Measurements from ENCODE around the gene IGF2BP3.

The IGF2BP3 gene

DNA sequence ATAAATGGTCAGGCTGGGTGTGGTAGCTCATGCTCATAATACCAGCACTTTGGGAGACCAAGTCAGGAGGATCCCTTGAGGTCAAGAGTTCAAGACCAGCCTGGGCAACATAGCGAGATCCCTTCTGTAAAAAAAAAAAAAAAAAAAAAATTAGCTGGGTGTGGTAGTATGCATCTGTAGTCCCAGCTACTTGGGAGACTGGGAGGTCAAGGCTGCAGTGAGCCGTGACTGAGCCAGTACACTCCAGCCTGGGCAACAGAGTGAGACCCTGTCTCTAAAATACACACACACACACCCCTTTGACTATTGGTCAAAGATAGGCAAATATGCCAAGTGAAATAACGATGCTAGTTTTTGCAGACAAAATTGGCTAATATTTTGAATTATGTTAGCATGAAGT, 80.6 kb downstream of the IGF2BP3 start:
- TF ChIP-seq ZFX (IDR thresholded peaks at IDR 0.05; ENCODE audit: borderline replicate concordance) = no peak
- no peak for TF ChIP-seq CTCF (IDR thresholded peaks at IDR 0.05)
- H3K27ac ChIP-seq = no peak overlapping the region

GRCh38 chr7:23387583-23387982, 82.7 kb downstream of the IGF2BP3 start:
- H3K27ac ChIP-seq = no peak overlapping the region
- TF ChIP-seq CTCF (IDR thresholded peaks at IDR 0.05) (no peak), ZFX (IDR thresholded peaks at IDR 0.05; ENCODE audit: borderline replicate concordance) (no peak)

DNA sequence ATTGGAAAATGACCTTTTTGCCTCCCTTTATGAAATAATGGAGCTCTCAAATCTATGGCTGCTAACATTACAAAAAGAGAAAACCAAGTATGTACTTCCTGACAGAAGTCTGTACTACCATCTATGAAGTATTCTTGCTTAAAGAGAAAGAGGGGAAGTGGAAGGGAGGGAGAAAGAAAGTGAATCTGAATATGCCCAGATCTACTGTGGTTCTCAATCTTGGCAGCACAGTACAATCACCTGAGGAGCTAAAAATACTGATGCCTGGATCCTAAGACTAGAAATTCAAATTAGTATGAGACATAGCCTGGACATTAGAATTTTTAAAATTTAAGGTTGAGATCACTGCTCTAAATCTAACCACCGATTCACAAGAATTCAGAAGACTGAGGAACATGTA, 85.2 kb downstream of the IGF2BP3 start:
- no peak overlapping the region for H3K27ac ChIP-seq
- TF ChIP-seq ZFX (IDR thresholded peaks at IDR 0.05; ENCODE audit: borderline replicate concordance) (no peak), CTCF (IDR thresholded peaks at IDR 0.05) (no peak)

GRCh38 chr7:23383225-23383624, 87.1 kb downstream of the IGF2BP3 start:
- no peak overlapping the region for H3K27ac ChIP-seq
- TF ChIP-seq ZFX (IDR thresholded peaks at IDR 0.05; ENCODE audit: borderline replicate concordance) = no peak
- TF ChIP-seq CTCF (IDR thresholded peaks at IDR 0.05) = no peak

DNA sequence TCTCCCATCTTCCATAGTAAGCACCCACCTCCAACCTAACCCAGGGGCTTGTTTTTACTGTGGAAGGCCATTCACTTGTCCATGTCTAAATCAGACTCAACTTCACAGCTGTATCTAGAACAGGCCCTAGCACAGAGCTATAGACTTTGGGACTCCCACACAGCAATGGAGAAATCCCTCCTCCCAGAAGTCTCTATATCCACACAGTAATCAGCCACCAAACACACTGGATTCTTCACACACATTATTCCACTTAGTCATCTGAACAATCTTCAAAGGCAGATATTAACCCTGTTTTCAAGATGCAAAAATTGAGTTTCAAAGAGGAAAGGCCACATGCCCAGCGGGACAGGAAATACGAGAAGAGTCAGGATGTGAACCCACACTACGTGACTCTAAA, 89.3 kb downstream of the IGF2BP3 start:
- TF ChIP-seq CTCF (IDR thresholded peaks at IDR 0.05) = no peak
- TF ChIP-seq ZFX (IDR thresholded peaks at IDR 0.05; ENCODE audit: borderline replicate concordance) = no peak
- no peak overlapping the region for H3K27ac ChIP-seq

- TF ChIP-seq CTCF (IDR thresholded peaks at IDR 0.05) = no peak
- no peak for TF ChIP-seq ZFX (IDR thresholded peaks at IDR 0.05; ENCODE audit: borderline replicate concordance)
- no peak overlapping the region for H3K27ac ChIP-seq
These were observed 89.7 kb downstream of the IGF2BP3 start for GRCh38 chr7:23380556-23380955.

- H3K27ac ChIP-seq = no peak overlapping the region
These were observed 91.3 kb downstream of the IGF2BP3 start for GRCh38 chr7:23378996-23379395.

More at GRCh38 chr7:23378996-23379395, 91.3 kb downstream of the IGF2BP3 start:
- TF ChIP-seq CTCF (IDR thresholded peaks at IDR 0.05) (no peak), ZFX (IDR thresholded peaks at IDR 0.05; ENCODE audit: borderline replicate concordance) (no peak)

All from 22Rv1 (cell line).